K562 (cell line): ENCODE data around the gene CFAP141. TPM values are rescaled to one million over a fixed set of nuclear protein-coding genes. Genes with fewer than 3 reads are reported as not detected.
A peak's percentile ranks its signal among the peaks of the same experiment; 100 is the strongest.

Experiments
- CAMTA2 ChIP-seq: fragments of 250-450 bp; sonication (Bioruptor Pico); conservative IDR thresholded peaks from 2 replicates; pipeline ENCODE4 v1.5.1; 2022
- CBX5 ChIP-seq: IDR thresholded peaks from 2 replicates; pipeline ENCODE4 v1.6.1; 2014; ENCODE audit warnings: low read depth, borderline replicate concordance
- ETS2 ChIP-seq: IDR thresholded peaks from 2 replicates; pipeline ENCODE4 v1.6.1; 2016; ENCODE audit warnings: borderline replicate concordance, missing genetic modification characterization, mild to moderate bottlenecking, moderate library complexity, missing compliant biosample characterization; ENCODE audit not compliant: poor library complexity, severe bottlenecking
- JUN ChIP-seq, 2 experiments: sonication (generic) in 1 of 2; formaldehyde crosslinking in 1 of 2; IDR thresholded peaks; 2 replicates each; pipeline versions ENCODE4 v1.6.1 to v1.8.0; 2012 to 2022; ENCODE audit warnings: borderline replicate concordance in 2 of 2, mild to moderate bottlenecking in 2 of 2, improper control_type of control experiment in 1 of 2, low read depth in 1 of 2, low read length in 1 of 2, missing genetic modification reagents in 1 of 2
- NR3C1 ChIP-seq: sonication (generic); formaldehyde crosslinking; IDR thresholded peaks from 2 replicates; pipeline ENCODE4 v1.8.1; 2022; ENCODE audit warnings: missing genetic modification reagents
- PCBP2 ChIP-seq: fragments of 200-400 bp; formaldehyde crosslinking; IDR thresholded peaks from 2 replicates; pipeline ENCODE4 v1.6.1; 2018; ENCODE audit warnings: low read length, low read depth, mild to moderate bottlenecking, moderate library complexity; ENCODE audit not compliant: poor library complexity, severe bottlenecking
- POLR2G ChIP-seq: fragments of 200-400 bp; formaldehyde crosslinking; IDR thresholded peaks from 2 replicates; pipeline ENCODE4 v1.6.1; 2017; ENCODE audit warnings: low read depth, mild to moderate bottlenecking, antibody characterized with exemption, low read length, moderate library complexity
- ZNF79 ChIP-seq: fragments of 250-450 bp; sonication (Bioruptor Pico); IDR thresholded peaks from 2 replicates; pipeline ENCODE4 v1.4.0; 2020; ENCODE audit warnings: low read depth, mild to moderate bottlenecking, moderate library complexity
- polyA plus RNA-seq, 8 experiments: library from polyadenylated mRNA; depleted of rRNA in 4 of 8; stranded (reverse) in 5 of 8; unstranded in 3 of 8; fragments of >200 nt; fragmentation: Nextera tagmentation in 2 of 8; fragmentation: Illumina TruSeq in 1 of 8; extraction: Ambion mirVana in 2 of 8; extraction: Trizol in 1 of 8; gene quantifications; 2 replicates each; pipeline versions ENCODE4 v1.2.1 to v1.2.3, GENCODE V29; 2011 to 2014; ENCODE audit warnings: inconsistent platforms in 1 of 8, missing spikeins in 1 of 8
- total RNA-seq, 7 experiments: library from RNA; depleted of rRNA in 6 of 7; stranded (reverse); fragments of >200 nt in 6 of 7; fragmentation: Illumina TruSeq in 2 of 7; extraction: Trizol in 2 of 7; gene quantifications; 2 replicates each; pipeline versions ENCODE4 v1.2.1 to v1.2.3, GENCODE V29; 2011 to 2021; ENCODE audit warnings: low replicate concordance in 1 of 7
- TF ChIP-seq, protein P1 (sequence below): sonication (generic); formaldehyde crosslinking; IDR thresholded peaks from 2 replicates; pipeline ENCODE4 v1.4.0; 2020; ENCODE audit warnings: mild to moderate bottlenecking, missing genetic modification reagents
- TF ChIP-seq, protein P2 (sequence below): fragments of 450-650 bp; IDR thresholded peaks from 2 replicates; pipeline ENCODE4 v1.6.1; 2017; ENCODE audit warnings: mild to moderate bottlenecking, moderate library complexity
- TF ChIP-seq, protein P3 (sequence below): sonication (generic); formaldehyde crosslinking; IDR thresholded peaks from 2 replicates; pipeline ENCODE4 v1.8.0; 2022; ENCODE audit warnings: mild to moderate bottlenecking, missing genetic modification reagents
- TF ChIP-seq, protein P4 (sequence below): fragments of 450-650 bp; IDR thresholded peaks from 2 replicates; pipeline ENCODE4 v1.6.1; 2016; ENCODE audit warnings: borderline replicate concordance

Gene CFAP141
- total and polyA plus RNA-seq, 9 of the 15 experiments (the other 6 are each of a cell fraction or from before 2014, with no cell fraction given): not detected

DNA sequence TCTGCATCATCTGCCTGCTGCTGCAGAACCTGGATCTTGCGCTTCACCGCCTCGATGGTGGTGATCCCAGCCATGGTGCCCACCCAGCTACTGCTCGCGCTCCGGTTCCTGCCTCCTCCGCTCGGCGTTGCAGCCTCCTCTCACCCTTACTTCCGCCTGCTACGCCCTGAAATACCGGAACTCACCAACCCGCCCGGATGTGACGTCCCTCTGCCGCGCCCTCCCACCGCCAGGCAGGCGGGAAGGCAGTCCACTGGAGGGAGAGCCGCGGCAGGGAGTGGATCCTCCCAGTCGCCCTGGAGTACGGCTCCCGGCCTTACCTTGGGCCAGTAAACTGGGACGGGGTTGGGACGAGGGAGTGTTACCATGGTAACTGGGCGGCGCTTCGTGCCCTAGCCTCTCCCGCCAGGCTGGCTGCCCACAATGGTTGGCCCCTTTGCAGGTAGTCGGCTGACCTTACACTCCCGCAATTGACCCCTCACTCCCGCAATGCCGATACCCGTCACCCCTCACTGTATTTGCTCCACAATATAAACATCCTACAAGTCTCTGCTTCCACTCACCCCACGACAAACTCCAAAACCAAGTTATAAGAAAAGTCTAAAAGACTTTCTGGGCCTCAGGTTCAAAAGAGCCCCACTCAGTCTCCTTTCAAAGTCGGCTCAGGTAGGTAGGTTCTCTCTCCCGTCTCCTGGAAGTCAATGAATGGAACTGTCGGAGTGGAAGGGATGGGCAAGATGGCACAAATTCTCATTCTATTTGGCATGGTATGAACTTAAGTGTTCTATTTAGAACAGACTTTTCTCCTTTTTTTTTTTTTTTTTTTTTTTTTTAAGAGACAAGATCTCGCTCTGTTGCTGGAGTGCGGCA, 22.9 kb downstream of the CFAP141 start (continued):
- TF ChIP-seq, protein P1, sequence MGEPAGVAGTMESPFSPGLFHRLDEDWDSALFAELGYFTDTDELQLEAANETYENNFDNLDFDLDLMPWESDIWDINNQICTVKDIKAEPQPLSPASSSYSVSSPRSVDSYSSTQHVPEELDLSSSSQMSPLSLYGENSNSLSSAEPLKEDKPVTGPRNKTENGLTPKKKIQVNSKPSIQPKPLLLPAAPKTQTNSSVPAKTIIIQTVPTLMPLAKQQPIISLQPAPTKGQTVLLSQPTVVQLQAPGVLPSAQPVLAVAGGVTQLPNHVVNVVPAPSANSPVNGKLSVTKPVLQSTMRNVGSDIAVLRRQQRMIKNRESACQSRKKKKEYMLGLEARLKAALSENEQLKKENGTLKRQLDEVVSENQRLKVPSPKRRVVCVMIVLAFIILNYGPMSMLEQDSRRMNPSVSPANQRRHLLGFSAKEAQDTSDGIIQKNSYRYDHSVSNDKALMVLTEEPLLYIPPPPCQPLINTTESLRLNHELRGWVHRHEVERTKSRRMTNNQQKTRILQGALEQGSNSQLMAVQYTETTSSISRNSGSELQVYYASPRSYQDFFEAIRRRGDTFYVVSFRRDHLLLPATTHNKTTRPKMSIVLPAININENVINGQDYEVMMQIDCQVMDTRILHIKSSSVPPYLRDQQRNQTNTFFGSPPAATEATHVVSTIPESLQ: 0 out of 2 replicates have a peak, but pooled peaks have one; percentile 45
- peak; percentile 98 for TF ChIP-seq POLR2G
- TF ChIP-seq PCBP2: no peak
- TF ChIP-seq, protein P2, sequence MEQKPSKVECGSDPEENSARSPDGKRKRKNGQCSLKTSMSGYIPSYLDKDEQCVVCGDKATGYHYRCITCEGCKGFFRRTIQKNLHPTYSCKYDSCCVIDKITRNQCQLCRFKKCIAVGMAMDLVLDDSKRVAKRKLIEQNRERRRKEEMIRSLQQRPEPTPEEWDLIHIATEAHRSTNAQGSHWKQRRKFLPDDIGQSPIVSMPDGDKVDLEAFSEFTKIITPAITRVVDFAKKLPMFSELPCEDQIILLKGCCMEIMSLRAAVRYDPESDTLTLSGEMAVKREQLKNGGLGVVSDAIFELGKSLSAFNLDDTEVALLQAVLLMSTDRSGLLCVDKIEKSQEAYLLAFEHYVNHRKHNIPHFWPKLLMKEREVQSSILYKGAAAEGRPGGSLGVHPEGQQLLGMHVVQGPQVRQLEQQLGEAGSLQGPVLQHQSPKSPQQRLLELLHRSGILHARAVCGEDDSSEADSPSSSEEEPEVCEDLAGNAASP: no peak
- no peak for TF ChIP-seq CAMTA2 (CRISPR knock-in tag)
- TF ChIP-seq ZNF79: no peak
- TF ChIP-seq, protein P3, sequence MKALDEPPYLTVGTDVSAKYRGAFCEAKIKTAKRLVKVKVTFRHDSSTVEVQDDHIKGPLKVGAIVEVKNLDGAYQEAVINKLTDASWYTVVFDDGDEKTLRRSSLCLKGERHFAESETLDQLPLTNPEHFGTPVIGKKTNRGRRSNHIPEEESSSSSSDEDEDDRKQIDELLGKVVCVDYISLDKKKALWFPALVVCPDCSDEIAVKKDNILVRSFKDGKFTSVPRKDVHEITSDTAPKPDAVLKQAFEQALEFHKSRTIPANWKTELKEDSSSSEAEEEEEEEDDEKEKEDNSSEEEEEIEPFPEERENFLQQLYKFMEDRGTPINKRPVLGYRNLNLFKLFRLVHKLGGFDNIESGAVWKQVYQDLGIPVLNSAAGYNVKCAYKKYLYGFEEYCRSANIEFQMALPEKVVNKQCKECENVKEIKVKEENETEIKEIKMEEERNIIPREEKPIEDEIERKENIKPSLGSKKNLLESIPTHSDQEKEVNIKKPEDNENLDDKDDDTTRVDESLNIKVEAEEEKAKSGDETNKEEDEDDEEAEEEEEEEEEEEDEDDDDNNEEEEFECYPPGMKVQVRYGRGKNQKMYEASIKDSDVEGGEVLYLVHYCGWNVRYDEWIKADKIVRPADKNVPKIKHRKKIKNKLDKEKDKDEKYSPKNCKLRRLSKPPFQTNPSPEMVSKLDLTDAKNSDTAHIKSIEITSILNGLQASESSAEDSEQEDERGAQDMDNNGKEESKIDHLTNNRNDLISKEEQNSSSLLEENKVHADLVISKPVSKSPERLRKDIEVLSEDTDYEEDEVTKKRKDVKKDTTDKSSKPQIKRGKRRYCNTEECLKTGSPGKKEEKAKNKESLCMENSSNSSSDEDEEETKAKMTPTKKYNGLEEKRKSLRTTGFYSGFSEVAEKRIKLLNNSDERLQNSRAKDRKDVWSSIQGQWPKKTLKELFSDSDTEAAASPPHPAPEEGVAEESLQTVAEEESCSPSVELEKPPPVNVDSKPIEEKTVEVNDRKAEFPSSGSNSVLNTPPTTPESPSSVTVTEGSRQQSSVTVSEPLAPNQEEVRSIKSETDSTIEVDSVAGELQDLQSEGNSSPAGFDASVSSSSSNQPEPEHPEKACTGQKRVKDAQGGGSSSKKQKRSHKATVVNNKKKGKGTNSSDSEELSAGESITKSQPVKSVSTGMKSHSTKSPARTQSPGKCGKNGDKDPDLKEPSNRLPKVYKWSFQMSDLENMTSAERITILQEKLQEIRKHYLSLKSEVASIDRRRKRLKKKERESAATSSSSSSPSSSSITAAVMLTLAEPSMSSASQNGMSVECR: peak; percentile 85
- TF ChIP-seq, protein P4, sequence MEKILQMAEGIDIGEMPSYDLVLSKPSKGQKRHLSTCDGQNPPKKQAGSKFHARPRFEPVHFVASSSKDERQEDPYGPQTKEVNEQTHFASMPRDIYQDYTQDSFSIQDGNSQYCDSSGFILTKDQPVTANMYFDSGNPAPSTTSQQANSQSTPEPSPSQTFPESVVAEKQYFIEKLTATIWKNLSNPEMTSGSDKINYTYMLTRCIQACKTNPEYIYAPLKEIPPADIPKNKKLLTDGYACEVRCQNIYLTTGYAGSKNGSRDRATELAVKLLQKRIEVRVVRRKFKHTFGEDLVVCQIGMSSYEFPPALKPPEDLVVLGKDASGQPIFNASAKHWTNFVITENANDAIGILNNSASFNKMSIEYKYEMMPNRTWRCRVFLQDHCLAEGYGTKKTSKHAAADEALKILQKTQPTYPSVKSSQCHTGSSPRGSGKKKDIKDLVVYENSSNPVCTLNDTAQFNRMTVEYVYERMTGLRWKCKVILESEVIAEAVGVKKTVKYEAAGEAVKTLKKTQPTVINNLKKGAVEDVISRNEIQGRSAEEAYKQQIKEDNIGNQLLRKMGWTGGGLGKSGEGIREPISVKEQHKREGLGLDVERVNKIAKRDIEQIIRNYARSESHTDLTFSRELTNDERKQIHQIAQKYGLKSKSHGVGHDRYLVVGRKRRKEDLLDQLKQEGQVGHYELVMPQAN: peak; percentile 96
- peak; percentile 56; the same call in 1 of the 2 replicates for TF ChIP-seq JUN (IDR thresholded peaks at IDR 0.05; ENCODE audit: borderline replicate concordance, low read depth, low read length)
- TF ChIP-seq JUN (CRISPR knock-in tag; IDR thresholded peaks at IDR 0.05; ENCODE audit: borderline replicate concordance): no peak
- TF ChIP-seq CBX5: no peak
- no peak for TF ChIP-seq NR3C1
- no peak for TF ChIP-seq ETS2 (tag)
